Right forelimb (tissue), 1 donor: ENCODE results near the gene SLC11A2.
"Not testable (repeated sequence)": the region's sequence is repeated elsewhere in the genome, so short reads cannot be mapped to it uniquely, and the experiment has no call there.

Experiments used
- DNase-seq: peaks from one replicate; pipeline ENCODE4 v3.0.0-alpha.2; 2018

SLC11A2 gene

GRCh38 chr12:50988871-50989270 is 37.3 kb downstream of the SLC11A2 start:
- DNase-seq: no peak

DNA sequence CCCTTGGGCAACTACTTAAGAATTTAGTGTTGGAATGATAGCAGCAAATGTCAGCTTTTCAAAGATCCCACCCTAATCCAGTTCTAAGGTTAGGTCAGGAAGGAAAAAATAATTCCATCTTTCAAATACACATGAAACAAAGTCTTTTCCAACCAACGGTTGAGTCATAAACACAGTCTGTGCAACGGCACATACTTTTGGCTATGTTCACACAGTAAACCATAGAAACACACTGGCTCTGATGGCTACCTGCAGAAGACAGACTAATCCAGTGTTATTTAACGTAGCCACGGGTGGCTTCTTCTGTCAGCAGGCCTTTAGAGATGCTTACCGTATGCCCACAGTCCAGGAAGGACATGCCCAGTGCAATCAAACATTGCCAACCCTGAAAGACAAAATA is 38.1 kb downstream of the SLC11A2 start:
- DNase-seq: no peak

DNA sequence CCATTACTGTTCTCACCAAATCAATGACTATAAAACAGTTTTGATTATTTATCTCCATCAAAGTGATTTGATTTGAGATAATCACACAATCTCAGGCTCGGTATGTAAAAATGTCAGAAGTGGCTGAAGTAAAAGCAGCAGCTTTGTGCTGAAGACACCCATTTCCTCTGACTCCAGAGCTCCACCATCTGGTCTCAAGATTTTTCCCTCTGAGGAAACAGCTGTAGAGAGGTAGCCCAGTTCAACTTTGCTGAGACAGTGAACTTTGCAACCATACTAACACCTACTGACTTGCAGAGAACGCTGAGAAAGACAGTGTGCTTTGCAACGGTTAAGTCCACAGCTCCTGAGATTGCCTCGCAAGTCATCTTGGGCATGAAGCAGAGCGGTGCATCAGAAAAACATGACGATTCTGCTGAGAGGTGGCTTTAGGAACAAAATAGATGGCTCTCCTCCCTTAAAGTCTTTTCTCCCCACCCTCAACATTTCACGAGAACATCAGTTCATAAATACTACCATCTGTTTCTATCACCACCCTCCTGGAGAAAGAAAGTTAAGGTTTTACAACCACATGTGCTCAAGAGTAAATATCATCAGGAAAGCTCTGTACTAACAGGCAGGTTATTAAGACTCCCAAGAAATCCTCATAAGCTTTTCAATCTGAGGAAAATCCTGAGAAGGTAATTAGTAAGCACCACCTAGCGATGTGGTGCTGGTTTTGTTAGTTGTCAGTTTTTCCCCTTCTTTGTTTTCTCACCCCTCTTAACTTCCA is 39.0 kb downstream of the SLC11A2 start:
- peak; percentile 52 for DNase-seq

GRCh38 chr12:50985322-50985721 is 40.9 kb downstream of the SLC11A2 start:
- DNase-seq: no peak

- no peak for DNase-seq
Observed at GRCh38 chr12:50984586-50985298, 41.4 kb downstream of the SLC11A2 start.

DNA sequence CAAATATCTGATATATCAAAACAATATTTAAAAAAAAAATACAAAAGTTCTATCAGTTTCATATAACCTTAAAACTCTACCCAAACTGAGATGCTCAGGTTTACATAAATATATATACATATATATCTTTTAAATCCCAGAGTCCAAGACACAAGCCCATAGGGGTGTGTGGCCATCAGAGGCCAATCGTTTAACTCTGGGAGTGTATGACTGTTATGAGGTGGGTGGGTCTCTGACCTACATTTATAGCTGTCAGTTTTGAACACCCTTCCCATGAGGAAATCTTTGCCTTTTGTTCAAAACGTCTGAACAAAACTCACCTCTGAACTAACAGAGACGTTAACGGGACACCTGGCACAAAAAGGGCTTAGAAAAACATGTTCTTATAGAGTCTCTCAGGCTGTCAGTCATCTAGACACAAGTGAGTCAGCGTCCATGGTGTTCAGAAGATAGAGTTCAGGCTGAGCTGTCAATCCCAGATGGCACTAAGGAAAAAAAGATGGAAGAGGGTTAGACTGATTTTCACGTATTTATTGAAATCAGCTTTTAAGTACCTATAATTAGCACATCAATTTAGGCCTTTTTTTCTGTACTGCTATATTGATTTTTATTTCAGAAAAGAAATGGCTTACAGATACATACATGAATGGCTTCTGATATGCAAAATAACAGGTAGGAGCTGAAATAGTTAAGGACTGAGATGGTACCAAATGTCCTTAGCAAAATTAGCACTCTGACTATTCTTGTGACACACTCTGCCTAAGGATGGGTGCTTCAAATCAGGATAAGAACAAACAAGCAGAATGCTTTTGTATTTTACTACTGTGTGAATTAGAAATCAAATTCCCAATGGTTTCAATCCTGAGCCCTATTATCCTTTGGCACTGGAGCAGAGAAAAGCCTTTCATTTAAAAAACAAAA is 44.6 kb downstream of the SLC11A2 start:
- DNase-seq: no peak

DNA sequence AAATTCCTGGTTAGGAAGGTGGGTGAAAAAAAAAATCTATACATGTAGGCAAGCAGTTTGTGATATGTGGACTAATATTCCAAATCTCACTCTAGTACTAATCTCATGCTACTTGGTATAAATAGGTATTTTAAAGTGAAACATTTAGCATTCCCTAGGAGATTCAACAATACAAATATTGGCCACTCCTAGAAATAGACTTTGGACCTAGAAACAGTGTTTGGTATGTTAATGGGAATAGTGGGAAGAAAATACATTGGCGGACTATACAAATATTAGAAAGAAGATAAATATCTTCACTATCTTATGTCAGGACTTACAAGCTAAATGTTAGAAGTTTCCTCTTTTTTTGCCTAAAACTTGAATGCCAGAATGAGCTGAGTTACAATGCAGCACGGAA is 45.6 kb downstream of the SLC11A2 start:
- no peak for DNase-seq

GRCh38 chr12:50979369-50980052 is 46.7 kb downstream of the SLC11A2 start:
- no peak for DNase-seq

- no peak for DNase-seq
Observed at GRCh38 chr12:50971946-50972345, 54.2 kb downstream of the SLC11A2 start.

DNA sequence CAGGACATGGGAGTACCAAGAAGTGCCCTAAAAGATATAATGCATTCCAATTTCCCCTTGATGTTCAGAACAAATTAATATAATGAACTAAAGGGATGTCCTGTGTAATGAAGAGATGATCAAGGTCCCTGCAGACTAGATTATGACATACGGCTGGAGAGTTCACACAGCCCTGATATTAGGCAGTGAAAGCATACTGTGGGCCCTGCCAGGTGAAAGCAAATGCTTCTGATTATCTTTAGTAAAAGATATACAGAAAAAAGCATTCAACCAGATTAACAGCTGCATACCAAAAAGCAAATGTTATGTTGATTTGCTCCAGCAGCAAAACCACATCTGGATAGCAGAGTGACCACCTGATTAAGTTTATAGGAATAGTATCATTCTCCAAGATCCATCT is 61.8 kb downstream of the SLC11A2 start:
- DNase-seq: no peak

GRCh38 chr12:50961708-50962107 is 64.5 kb downstream of the SLC11A2 start:
- no peak for DNase-seq

GRCh38 chr12:50960130-50960529 is 66.1 kb downstream of the SLC11A2 start:
- DNase-seq: no peak

GRCh38 chr12:50955697-50956096 is 70.5 kb downstream of the SLC11A2 start:
- no peak for DNase-seq

DNA sequence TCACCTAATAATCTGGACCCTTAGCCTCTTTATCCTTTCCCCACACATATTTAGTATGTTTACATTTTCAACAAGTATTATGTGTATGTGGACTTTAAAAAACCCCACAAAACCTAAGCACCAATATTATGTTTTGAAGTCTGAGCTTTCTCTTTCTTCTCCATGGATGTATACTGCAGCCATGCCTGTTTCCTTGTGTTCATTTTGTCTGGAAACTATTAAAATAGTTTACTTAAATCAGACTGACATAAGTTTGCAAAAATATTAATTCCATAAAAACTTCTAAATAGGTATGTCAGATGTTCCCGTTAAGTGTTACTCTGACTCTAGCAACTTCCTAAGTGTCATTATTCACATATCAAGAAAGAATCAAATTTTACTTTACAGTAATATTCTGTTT is 70.9 kb downstream of the SLC11A2 start:
- no peak for DNase-seq

- not testable (repeated sequence) for DNase-seq
Observed at GRCh38 chr12:50954789-50955188, 71.4 kb downstream of the SLC11A2 start.

- no peak for DNase-seq
Observed at GRCh38 chr12:50953047-50953446, 73.1 kb downstream of the SLC11A2 start.

- DNase-seq: no peak
Observed at GRCh38 chr12:50952510-50952909, 73.7 kb downstream of the SLC11A2 start, which contains the start of gene HIGD1C. HIGD1C (plus strand) TSS chr12:50952544; CDS start chr12:50953999, 1,455 bp downstream.

DNA sequence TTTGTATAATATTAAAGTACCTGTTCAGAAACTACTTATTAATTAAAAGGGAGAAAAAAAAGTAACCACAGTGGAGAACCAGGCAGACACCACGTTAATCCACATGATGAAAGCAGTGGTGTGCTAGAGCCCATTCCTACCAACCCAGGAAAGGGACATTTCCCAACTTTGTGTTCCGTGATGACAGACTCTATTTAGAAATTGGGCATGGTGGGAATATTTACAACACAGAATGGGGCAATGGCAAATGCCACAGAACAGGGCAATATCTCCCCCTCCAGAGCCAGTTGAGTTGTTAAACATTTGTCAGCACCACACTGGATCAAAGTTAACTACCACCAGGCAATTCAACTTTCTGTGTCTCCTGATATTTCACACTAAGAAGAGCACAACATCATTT is 75.1 kb downstream of the SLC11A2 start:
- no peak for DNase-seq

DNA sequence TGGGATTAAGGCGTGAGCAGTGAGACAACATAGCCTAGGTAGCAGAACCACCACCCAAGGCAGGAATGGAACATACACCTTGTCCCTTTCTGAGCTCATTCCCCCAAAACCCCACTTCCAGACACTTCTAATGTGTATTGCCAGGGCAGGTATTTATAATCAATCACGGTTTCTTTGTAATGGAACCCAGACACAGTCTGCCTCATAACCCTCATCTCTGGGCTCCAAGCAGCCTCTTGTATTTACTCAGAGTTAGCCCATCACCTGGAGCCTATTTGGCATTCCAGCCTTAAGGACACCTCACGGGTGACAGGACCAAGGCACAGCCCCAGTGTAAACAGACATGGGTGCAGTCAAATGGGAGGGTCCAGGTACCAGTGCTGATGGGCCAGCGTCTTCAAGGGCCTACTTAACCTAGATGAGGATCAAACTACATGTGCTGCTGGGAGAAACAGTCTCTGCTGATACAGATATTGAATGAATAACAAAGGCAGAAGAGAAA is 76.3 kb downstream of the SLC11A2 start:
- DNase-seq: no peak

- no peak for DNase-seq
Observed at GRCh38 chr12:50948798-50949197, 77.4 kb downstream of the SLC11A2 start.

DNA sequence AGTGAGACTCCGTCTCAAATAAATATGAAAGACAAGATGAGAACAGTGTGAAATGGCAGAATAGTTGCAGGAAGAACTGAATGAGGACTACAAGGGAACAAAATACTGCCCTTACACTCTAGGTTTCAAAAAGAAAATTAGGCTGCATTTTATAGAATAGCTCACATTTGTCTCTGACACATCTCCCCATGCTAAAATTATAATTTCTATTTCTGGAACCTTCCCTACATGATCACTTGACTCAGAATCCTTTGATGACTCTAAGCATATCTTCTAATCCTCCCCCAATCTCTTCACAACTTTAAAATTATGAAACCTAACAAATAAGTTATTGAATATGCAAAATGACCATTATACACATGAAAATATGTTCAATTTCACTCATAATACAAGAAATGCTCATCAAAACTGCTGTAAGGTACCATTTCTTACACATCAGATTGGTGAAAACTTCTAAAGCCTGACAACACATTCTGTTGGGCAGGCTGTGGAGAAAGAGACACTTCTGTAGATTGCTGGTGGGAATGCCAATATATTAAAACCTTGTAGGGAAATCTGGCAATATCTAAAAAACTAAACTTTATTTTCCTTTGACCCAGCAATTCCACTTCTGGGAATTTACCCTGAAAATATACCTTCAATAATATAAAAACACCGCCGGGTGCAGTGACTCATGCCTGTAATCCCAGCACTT is 78.1 kb downstream of the SLC11A2 start:
- no peak for DNase-seq

DNA sequence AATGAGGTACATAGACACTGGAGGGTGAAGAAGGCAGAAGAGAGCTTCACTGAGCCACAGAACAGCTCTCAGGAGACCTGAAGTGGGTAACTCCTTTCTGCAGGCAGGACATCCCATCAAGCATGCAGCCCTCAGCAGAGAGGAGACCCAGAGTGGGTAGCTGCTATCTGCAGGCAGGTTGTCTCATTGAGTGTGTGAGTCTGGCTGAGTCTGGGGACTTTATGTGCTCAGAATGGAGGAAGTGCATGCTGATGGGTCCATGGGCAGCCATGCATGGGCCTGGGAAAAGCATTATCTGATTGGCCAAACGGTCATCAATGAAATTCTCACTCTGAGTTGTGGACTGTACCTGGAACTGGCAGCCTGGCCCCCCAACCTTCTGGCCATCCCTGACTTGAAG is 88.5 kb downstream of the SLC11A2 start:
- DNase-seq: no peak
